Astrocyte (in vitro differentiated cells and primary cell): ENCODE measurements around the gene ZCCHC24.

Experiments used
- CTCF ChIP-seq: IDR thresholded peaks from 2 replicates; pipeline ENCODE4 v1.5.1; 2011; ENCODE audit warnings: low read depth, mild to moderate bottlenecking, inconsistent platforms, low read length, moderate library complexity; ENCODE audit not compliant: insufficient read depth
- EZH2 ChIP-seq: IDR thresholded peaks from 2 replicates; pipeline ENCODE4 v1.6.1; 2012; ENCODE audit warnings: mild to moderate bottlenecking, low read length, inconsistent platforms; ENCODE audit not compliant: insufficient read depth

- TF ChIP-seq CTCF (no peak), EZH2 (no peak)
Observed at GRCh38 chr10:79418886-79419595, 26.4 kb downstream of the ZCCHC24 start.
